KMS-11 (cell line): Measurements from ENCODE around the gene SLC12A6.
"Not testable (repeated sequence)": the region's sequence is repeated elsewhere in the genome, so short reads cannot be mapped to it uniquely, and the experiment has no call there.

ENCODE experiments used
- H2AFZ ChIP-seq: fragments of 200-600 bp; sonication (generic); 2 replicates; pipeline ENCODE4 v1.6.1; 2016; ENCODE audit warnings: antibody characterized with exemption, mixed run types, low read depth
- H3K27ac ChIP-seq: fragments of 200-600 bp; sonication (generic); 2 replicates; pipeline ENCODE4 v1.6.1; 2016; ENCODE audit warnings: mild to moderate bottlenecking, mixed run types
- H3K27me3 ChIP-seq: fragments of 200-600 bp; sonication (generic); 2 replicates; pipeline ENCODE4 v1.6.1; 2017; ENCODE audit warnings: mild to moderate bottlenecking, low read depth, mixed run types, moderate library complexity; ENCODE audit not compliant: insufficient read depth
- H3K36me3 ChIP-seq: fragments of 200-600 bp; sonication (generic); 2 replicates; pipeline ENCODE4 v1.6.1; 2017; ENCODE audit warnings: mild to moderate bottlenecking, mixed run types; ENCODE audit not compliant: insufficient read depth
- H3K4me1 ChIP-seq: fragments of 200-600 bp; sonication (generic); 2 replicates; pipeline ENCODE4 v1.6.1; 2016; ENCODE audit warnings: mild to moderate bottlenecking, low read depth, mixed run types; ENCODE audit not compliant: poor library complexity, severe bottlenecking
- H3K4me2 ChIP-seq: fragments of 200-600 bp; sonication (generic); 2 replicates; pipeline ENCODE4 v1.7.0; 2016; ENCODE audit warnings: mild to moderate bottlenecking, mixed run types
- H3K4me3 ChIP-seq: fragments of 200-600 bp; sonication (generic); IDR thresholded peaks from 2 replicates; pipeline ENCODE4 v1.6.1; 2017; ENCODE audit warnings: low read depth, low read length, mixed read lengths; ENCODE audit not compliant: insufficient read depth
- H3K79me2 ChIP-seq: fragments of 200-600 bp; sonication (generic); 2 replicates; pipeline ENCODE4 v1.6.1; 2016; ENCODE audit warnings: low read depth, mixed run types; ENCODE audit not compliant: insufficient read depth
- H3K9ac ChIP-seq: fragments of 200-600 bp; sonication (generic); 2 replicates; pipeline ENCODE4 v1.6.1; 2016; ENCODE audit warnings: mild to moderate bottlenecking, mixed run types
- H4K20me1 ChIP-seq: fragments of 200-600 bp; sonication (generic); 2 replicates; pipeline ENCODE4 v1.6.1; 2016; ENCODE audit warnings: mild to moderate bottlenecking, mixed run types; ENCODE audit not compliant: insufficient read depth
- TF ChIP-seq, protein P1 (sequence below): fragments of 200-600 bp; sonication (generic); conservative IDR thresholded peaks from 2 replicates; pipeline ENCODE4 v1.6.1; 2017; ENCODE audit warnings: low read depth, mild to moderate bottlenecking, antibody characterized with exemption, low read length, moderate library complexity, mixed read lengths

Gene SLC12A6

DNA sequence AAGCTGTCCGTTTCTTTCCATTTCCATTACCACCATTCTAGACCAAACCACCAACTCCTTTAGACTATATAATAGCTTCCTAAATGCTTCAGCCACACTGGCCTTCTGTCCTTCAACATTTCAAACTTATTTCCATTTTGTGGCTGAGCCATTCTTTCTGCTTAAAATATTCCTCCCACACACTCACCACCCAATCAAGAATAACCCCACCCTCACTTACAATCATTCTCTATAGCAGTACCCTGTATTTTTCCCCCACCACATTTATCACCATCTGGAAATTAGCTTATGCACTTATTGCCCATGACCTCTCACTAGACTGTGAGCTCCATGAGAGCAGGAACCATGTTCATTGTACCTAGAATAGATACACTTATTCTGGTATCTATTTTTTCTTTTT lies 134.3 kb downstream of the SLC12A6 start:
- Histone ChIP-seq H2AFZ (no peak overlapping the region), H3K27me3 (no peaks in the 10 kb centered on the region), H4K20me1 (no peaks in the 10 kb centered on the region), H3K4me1 (peaks cover 4% of the 10 kb centered on the region), H3K27ac (no peak overlapping the region), H3K4me3 (no peak overlapping the region), H3K36me3 (no peaks in the 10 kb centered on the region), H3K4me2 (no peak overlapping the region), H3K9ac (no peak overlapping the region), H3K79me2 (peaks cover 54% of the 10 kb centered on the region)
- TF ChIP-seq, protein P1, sequence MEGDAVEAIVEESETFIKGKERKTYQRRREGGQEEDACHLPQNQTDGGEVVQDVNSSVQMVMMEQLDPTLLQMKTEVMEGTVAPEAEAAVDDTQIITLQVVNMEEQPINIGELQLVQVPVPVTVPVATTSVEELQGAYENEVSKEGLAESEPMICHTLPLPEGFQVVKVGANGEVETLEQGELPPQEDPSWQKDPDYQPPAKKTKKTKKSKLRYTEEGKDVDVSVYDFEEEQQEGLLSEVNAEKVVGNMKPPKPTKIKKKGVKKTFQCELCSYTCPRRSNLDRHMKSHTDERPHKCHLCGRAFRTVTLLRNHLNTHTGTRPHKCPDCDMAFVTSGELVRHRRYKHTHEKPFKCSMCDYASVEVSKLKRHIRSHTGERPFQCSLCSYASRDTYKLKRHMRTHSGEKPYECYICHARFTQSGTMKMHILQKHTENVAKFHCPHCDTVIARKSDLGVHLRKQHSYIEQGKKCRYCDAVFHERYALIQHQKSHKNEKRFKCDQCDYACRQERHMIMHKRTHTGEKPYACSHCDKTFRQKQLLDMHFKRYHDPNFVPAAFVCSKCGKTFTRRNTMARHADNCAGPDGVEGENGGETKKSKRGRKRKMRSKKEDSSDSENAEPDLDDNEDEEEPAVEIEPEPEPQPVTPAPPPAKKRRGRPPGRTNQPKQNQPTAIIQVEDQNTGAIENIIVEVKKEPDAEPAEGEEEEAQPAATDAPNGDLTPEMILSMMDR: no peak

DNA sequence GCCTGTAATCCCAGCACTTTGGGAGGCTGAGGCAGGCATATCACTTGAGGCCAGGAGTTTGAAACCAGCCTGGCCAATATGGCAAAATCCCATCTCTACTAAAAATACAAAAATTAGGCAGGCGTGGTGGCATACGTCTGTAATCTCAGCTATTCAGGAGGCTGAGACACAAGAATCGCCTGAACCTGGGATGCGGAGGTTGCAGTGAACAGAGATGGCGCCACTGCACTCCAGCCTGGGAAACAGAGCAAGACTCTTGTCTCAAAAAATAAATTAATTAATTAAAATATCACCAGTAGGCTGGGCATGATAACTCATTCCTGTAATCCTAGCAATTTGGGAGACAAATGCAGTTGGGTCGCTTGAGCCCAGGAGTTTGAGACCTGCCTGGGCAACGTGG lies 144.3 kb downstream of the SLC12A6 start:
- peaks cover 39% of the 10 kb centered on the region; the same call in 1 of the 2 replicates for H3K79me2 ChIP-seq

DNA sequence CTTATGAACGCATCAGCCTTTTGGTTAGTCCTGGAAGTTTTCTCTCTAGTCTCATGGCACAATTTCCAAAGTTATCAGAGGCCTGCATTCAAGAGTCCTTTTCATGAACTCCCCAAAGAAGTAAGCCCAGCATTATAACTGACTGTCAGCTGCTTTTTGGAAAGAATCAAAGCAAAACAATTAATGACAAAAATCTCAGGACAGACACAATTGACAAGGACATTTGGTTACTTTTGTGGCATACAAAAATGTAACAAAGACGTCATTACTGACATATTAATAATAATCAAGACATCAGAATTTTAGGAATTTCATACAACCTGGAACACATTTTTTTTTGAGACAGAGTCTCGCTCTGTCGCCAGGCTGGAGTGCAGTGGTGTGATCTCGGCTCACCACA lies 148.9 kb downstream of the SLC12A6 start:
- Histone ChIP-seq H3K4me2 (no peak overlapping the region), H4K20me1 (no peaks in the 10 kb centered on the region), H3K79me2 (peaks cover 26% of the 10 kb centered on the region; the same call in 1 of the 2 replicates), H3K9ac (no peak overlapping the region), H3K27ac (no peak overlapping the region), H3K4me3 (no peak overlapping the region), H2AFZ (no peak overlapping the region), H3K27me3 (no peaks in the 10 kb centered on the region), H3K4me1 (no peaks in the 10 kb centered on the region), H3K36me3 (no peaks in the 10 kb centered on the region)
- TF ChIP-seq, protein P1: no peak

More for the DNA sequence above, 144.3 kb downstream of the SLC12A6 start:
- H3K9ac ChIP-seq, H2AFZ ChIP-seq, H3K4me3 ChIP-seq, H3K36me3 ChIP-seq, H3K4me2 ChIP-seq, H3K27ac ChIP-seq, H3K27me3 ChIP-seq, H3K4me1 ChIP-seq, H4K20me1 ChIP-seq: not testable (repeated sequence)

DNA sequence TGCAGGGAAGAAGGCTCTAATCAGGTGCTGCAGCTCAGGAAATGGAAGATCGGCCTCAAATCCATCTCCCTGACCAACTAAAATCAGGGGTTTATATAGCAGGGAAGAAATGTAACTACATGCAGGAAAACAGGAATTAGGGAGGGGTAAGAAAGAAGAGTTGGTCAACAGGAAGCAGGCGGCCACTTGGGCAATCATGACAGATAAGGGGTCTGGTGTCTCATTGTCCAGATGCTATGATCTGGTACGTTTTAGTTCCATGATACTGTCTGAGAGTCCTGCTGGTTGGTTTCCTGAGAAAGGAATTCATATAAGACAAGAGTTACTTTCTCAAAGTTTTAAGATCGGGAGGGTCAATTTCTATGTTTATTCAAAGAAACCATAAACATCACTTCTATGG lies 151.9 kb downstream of the SLC12A6 start:
- no peaks in the 10 kb centered on the region for H4K20me1 ChIP-seq
- H3K9ac ChIP-seq: no peak overlapping the region
- H3K27ac ChIP-seq: no peak overlapping the region
- no peak overlapping the region for H2AFZ ChIP-seq
- H3K4me3 ChIP-seq: no peak overlapping the region
- no peaks in the 10 kb centered on the region for H3K36me3 ChIP-seq
- TF ChIP-seq, protein P1: no peak
- no peaks in the 10 kb centered on the region for H3K4me1 ChIP-seq
- H3K27me3 ChIP-seq: no peaks in the 10 kb centered on the region
- H3K4me2 ChIP-seq: no peak overlapping the region
- peaks cover 11% of the 10 kb centered on the region; the same call in 1 of the 2 replicates for H3K79me2 ChIP-seq

DNA sequence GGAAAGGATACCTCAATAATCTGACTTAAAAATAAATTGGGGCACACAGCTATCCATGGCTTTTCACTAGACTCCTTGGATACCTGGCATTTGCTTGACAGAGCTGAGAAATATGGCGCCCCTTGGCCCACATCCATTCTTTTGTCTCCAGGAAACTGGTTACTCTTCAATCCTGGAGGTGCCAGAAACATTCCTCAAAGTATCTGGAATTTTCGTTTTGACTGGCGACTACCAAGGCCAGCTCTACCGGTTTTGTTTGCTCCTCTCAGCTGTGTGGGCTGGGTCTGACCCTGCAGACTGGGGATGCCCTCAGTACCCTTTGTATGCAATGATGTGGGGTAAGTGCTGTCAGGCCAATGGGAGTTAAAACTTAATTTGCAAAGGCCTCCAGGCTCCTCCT lies 154.6 kb downstream of the SLC12A6 start:
- H3K4me2 ChIP-seq: no peak overlapping the region
- H4K20me1 ChIP-seq: no peaks in the 10 kb centered on the region
- H3K36me3 ChIP-seq: no peaks in the 10 kb centered on the region
- H3K79me2 ChIP-seq: no peaks in the 10 kb centered on the region
- TF ChIP-seq, protein P1: no peak
- no peak overlapping the region for H2AFZ ChIP-seq
- no peak overlapping the region for H3K27ac ChIP-seq
- no peaks in the 10 kb centered on the region for H3K27me3 ChIP-seq
- H3K4me1 ChIP-seq: no peaks in the 10 kb centered on the region
- H3K4me3 ChIP-seq: no peak overlapping the region
- H3K9ac ChIP-seq: no peak overlapping the region
